Fibroblast of lung (primary cell): ENCODE results near the gene KDM2B. TPM values are rescaled to one million over a fixed set of nuclear protein-coding genes. Genes with fewer than 3 reads are reported as not detected.

Source experiments
- DNase-seq, 2 donors: peaks; one replicate each; pipeline versions ENCODE4 v3.0.0 to v3.0.0-alpha.2; 2010; ENCODE audit warnings: low read depth in 2 of 2
- H2AFZ ChIP-seq: 2 replicates; pipeline ENCODE4 v1.5.1; 2012; ENCODE audit warnings: low read length, control low read depth, inconsistent platforms
- H3K27ac ChIP-seq: 2 replicates; pipeline ENCODE4 v1.5.1; 2011; ENCODE audit warnings: low read length, control low read depth; ENCODE audit not compliant: insufficient read depth
- H3K27me3 ChIP-seq: 2 replicates; pipeline ENCODE4 v1.5.1; 2011; ENCODE audit warnings: mild to moderate bottlenecking, low read length; ENCODE audit not compliant: control insufficient read depth, insufficient read depth
- H3K36me3 ChIP-seq: 2 replicates; pipeline ENCODE4 v1.5.1; 2011; ENCODE audit warnings: low read length; ENCODE audit not compliant: control insufficient read depth, insufficient read depth
- H3K4me1 ChIP-seq: 2 replicates; pipeline ENCODE4 v1.5.1; 2011; ENCODE audit warnings: low read length; ENCODE audit not compliant: control insufficient read depth, insufficient read depth; ENCODE audit errors: extremely low read depth
- H3K4me2 ChIP-seq: 2 replicates; pipeline ENCODE4 v1.5.1; 2011; ENCODE audit warnings: low read length, control low read depth; ENCODE audit not compliant: insufficient read depth; ENCODE audit errors: extremely low read depth
- H3K4me3 ChIP-seq, 4 experiments: fragments of 200-600 bp in 1 of 4; sonication (generic) in 1 of 4; replicated peaks in 1 of 4; 2 replicates each; pipeline ENCODE4 v1.5.1; 2011 to 2016; ENCODE audit warnings: low read length in 4 of 4, low read depth in 3 of 4, mild to moderate bottlenecking in 3 of 4, control low read depth in 2 of 4, inconsistent platforms in 1 of 4, mixed read lengths in 1 of 4; ENCODE audit not compliant: insufficient read depth in 1 of 4; ENCODE audit errors: control extremely low read depth in 1 of 4
- H3K79me2 ChIP-seq: 2 replicates; pipeline ENCODE4 v1.5.1; 2012; ENCODE audit warnings: mild to moderate bottlenecking, low read length, inconsistent platforms; ENCODE audit not compliant: control insufficient read depth, insufficient read depth
- H3K9ac ChIP-seq: 2 replicates; pipeline ENCODE4 v1.5.1; 2011; ENCODE audit warnings: mild to moderate bottlenecking, low read length, control low read depth; ENCODE audit not compliant: insufficient read depth
- H3K9me3 ChIP-seq: 2 replicates; pipeline ENCODE4 v1.5.1; 2012; ENCODE audit warnings: low read depth, low read length; ENCODE audit not compliant: control insufficient read depth, insufficient read depth
- H4K20me1 ChIP-seq: 2 replicates; pipeline ENCODE4 v1.5.1; 2011; ENCODE audit warnings: low read length; ENCODE audit not compliant: control insufficient read depth, insufficient read depth; ENCODE audit errors: extremely low read depth
- EZH2 ChIP-seq: IDR thresholded peaks from 2 replicates; pipeline ENCODE4 v1.5.1; 2012; ENCODE audit warnings: low read length, control low read depth, mild to moderate bottlenecking; ENCODE audit errors: missing control alignments
- polyA plus RNA-seq, 2 donors: library from polyadenylated mRNA; depleted of rRNA in 1 of 2; stranded (reverse) in 1 of 2; unstranded in 1 of 2; fragments of >200 nt; gene quantifications; 2 replicates each; pipeline ENCODE4 v1.2.1, GENCODE V29; 2011 to 2012; ENCODE audit warnings: missing spikeins in 1 of 2
- total RNA-seq: library from RNA; depleted of rRNA; stranded (reverse); fragments of >200 nt; gene quantifications from 2 replicates; pipeline ENCODE4 v1.2.1, GENCODE V29; 2014
- TF ChIP-seq, protein P1 (sequence below), 2 donors: IDR thresholded peaks in 1 of 2; conservative IDR thresholded peaks in 1 of 2; 1 replicate in 1 of 2; 2 replicates in 1 of 2; pipeline ENCODE4 v1.5.1; 2011 to 2012; ENCODE audit warnings: low read length in 2 of 2, control low read depth in 1 of 2, inconsistent platforms in 1 of 2, low read depth in 1 of 2, mild to moderate bottlenecking in 1 of 2

KDM2B gene
- total and polyA plus RNA-seq, 2 donors (not counting 1 experiment from before 2014, with no cell fraction given) = 9.8 to 21.6 TPM

DNA sequence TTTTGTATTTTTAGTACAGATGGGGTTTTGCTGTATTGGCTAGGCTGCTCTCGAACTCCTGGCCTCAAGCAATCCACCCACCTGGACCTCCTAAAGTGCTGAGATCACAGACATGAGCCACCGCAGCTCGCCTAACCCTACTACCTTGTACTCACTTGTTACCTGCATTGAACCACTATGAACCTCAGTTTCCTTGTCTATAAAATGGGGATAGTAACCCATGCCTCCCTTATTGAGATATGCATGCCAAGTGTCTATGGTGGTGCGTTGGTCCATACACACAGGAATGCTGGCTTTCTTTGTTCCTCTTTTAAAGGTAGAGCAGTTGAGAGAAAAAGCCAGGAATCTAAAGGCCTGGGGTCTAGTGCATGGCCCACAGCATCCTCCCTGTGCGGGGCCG lies 40.9 kb downstream of the KDM2B start:
- no peak for DNase-seq
- Histone ChIP-seq H3K4me2 (no peak overlapping the region), H3K79me2 (no peaks in the 10 kb centered on the region), H3K36me3 (no peaks in the 10 kb centered on the region), H3K27me3 (no peaks in the 10 kb centered on the region), H3K9ac (no peak overlapping the region), H2AFZ (no peak overlapping the region), H3K27ac (no peak overlapping the region), H3K4me1 (peaks cover 17% of the 10 kb centered on the region), H3K4me3 (no peak overlapping the region), H4K20me1 (no peaks in the 10 kb centered on the region), H3K9me3 (no peaks in the 10 kb centered on the region)
- TF ChIP-seq, protein P1, sequence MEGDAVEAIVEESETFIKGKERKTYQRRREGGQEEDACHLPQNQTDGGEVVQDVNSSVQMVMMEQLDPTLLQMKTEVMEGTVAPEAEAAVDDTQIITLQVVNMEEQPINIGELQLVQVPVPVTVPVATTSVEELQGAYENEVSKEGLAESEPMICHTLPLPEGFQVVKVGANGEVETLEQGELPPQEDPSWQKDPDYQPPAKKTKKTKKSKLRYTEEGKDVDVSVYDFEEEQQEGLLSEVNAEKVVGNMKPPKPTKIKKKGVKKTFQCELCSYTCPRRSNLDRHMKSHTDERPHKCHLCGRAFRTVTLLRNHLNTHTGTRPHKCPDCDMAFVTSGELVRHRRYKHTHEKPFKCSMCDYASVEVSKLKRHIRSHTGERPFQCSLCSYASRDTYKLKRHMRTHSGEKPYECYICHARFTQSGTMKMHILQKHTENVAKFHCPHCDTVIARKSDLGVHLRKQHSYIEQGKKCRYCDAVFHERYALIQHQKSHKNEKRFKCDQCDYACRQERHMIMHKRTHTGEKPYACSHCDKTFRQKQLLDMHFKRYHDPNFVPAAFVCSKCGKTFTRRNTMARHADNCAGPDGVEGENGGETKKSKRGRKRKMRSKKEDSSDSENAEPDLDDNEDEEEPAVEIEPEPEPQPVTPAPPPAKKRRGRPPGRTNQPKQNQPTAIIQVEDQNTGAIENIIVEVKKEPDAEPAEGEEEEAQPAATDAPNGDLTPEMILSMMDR (conservative IDR thresholded peaks at IDR 0.05 in 1 of 2, IDR thresholded peaks at IDR 0.05 in 1 of 2; ENCODE audit: low read depth in 1 of 2, low read length in 2 of 2) = no peak
- no peak for TF ChIP-seq EZH2

DNA sequence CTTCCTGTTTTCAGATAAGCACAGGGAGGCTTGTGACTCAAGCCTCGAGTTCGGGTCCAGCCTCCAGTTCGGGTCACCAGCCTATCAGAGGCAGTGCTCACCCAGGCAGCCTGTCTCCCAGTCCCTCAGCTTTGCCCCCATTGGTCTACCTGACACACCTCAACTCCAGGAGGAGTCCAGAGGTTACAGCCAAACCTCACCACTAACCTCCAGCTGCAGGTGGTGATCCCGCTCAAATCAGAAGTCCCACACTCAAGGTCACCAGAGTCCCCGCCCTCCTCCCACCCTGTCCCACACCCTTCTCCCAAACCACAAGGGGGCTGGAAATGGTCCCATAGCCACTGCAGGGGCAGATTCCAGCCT lies 42.1 kb downstream of the KDM2B start:
- no peak overlapping the region for H3K9ac ChIP-seq
- no peaks in the 10 kb centered on the region for H3K79me2 ChIP-seq
- no peaks in the 10 kb centered on the region for H3K9me3 ChIP-seq
- H4K20me1 ChIP-seq = no peaks in the 10 kb centered on the region
- TF ChIP-seq, protein P1 (conservative IDR thresholded peaks at IDR 0.05 in 1 of 2, IDR thresholded peaks at IDR 0.05 in 1 of 2; ENCODE audit: low read depth in 1 of 2, low read length in 2 of 2) = no peak
- TF ChIP-seq EZH2 = no peak
- H3K4me3 ChIP-seq = peak overlapping the region in 1 of 4 experiments; percentile 51
- no peaks in the 10 kb centered on the region for H3K27me3 ChIP-seq
- peaks cover 17% of the 10 kb centered on the region for H3K4me1 ChIP-seq
- H3K4me2 ChIP-seq = no peak overlapping the region
- no peaks in the 10 kb centered on the region for H3K36me3 ChIP-seq
- H3K27ac ChIP-seq = no peak overlapping the region
- DNase-seq = peak in 1 of 2 donors; percentile 18
- no peak overlapping the region for H2AFZ ChIP-seq

DNA sequence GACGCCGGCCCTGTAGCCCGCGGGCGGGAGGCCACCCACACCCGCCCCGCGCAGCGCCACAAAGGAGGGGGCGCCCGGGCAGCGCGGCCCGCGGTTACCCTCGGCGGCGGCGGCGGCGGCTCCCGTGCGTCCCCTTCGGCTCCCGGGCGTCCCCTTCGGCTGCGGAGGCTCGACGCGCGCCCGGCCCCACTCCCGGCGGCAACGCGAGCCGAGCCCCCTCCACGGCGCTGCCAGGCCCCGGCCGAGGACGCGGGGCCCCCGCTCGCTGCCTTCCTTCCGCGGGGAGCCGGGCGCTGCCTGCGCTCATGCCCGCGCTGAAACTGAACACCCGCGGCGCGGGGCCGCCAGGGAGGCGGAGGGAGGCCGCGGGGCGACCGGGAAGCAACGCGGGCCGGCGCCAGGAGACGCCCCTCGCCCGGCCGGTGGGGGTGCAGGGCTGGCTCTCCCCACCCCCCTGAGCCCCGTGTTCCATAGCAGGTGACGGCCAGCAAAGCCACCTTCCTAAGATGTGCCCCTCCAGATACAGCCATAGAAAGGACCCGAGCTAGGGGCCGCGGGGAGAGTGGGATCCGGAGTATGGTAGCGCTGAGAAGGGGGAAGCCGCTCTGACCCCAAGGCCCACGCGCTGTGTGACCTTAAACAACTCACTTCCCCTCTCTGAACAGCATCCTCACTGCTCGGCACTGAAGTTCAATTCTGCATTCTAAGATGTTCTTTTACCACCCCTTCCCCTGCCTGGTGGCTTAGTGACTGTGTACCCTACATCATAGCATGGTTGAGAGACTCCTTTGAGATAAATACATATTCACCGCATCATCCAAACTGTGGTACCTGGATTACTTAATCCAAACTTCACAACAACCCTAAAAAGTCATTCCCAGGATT lies 42.8 kb downstream of the KDM2B start:
- peak overlapping the region; percentile 67 for H3K4me2 ChIP-seq
- H3K9me3 ChIP-seq = no peaks in the 10 kb centered on the region
- H3K9ac ChIP-seq = peak overlapping the region; percentile 48

More for the DNA sequence above, 42.8 kb downstream of the KDM2B start:
- peak overlapping the region; percentile 39 for H3K27ac ChIP-seq
- no peaks in the 10 kb centered on the region for H4K20me1 ChIP-seq
- H3K4me3 ChIP-seq = peak overlapping the region; percentile 41 to 64 (median 56)
- no peaks in the 10 kb centered on the region for H3K27me3 ChIP-seq
- peaks cover 24% of the 10 kb centered on the region for H3K4me1 ChIP-seq
- H3K36me3 ChIP-seq = no peaks in the 10 kb centered on the region
- TF ChIP-seq, protein P1 (conservative IDR thresholded peaks at IDR 0.05 in 1 of 2, IDR thresholded peaks at IDR 0.05 in 1 of 2; ENCODE audit: low read depth in 1 of 2, low read length in 2 of 2) = no peak
- TF ChIP-seq EZH2 = no peak
- DNase-seq = no peak
- H3K79me2 ChIP-seq = no peaks in the 10 kb centered on the region
- H2AFZ ChIP-seq = no peak overlapping the region
